ENCODE results near the gene PDLIM4. TPM values are rescaled to one million over a fixed set of nuclear protein-coding genes. Genes with fewer than 3 reads are reported as not detected.

Gene PDLIM4
- total RNA-seq, result 20.6 TPM

- no peak for DNase-seq
These were observed at the start of gene PDLIM4 for GRCh38 chr5:132257131-132258101. Gene PDLIM4, plus strand, starts transcription at chr5:132257696. Its CDS starts 39 bp downstream, at chr5:132257735.

GRCh38 chr5:132207778-132208177 is 49.7 kb upstream of the PDLIM4 start:
- DNase-seq, result no peak

GRCh38 chr5:132209131-132209530 is 48.4 kb upstream of the PDLIM4 start:
- DNase-seq, result no peak

- no peak for DNase-seq
These were observed 47.5 kb upstream of the PDLIM4 start for GRCh38 chr5:132209901-132210545.

- DNase-seq, result no peak
These were observed 46.6 kb upstream of the PDLIM4 start for GRCh38 chr5:132210944-132211343.

- DNase-seq, result no peak
These were observed 45.7 kb upstream of the PDLIM4 start for GRCh38 chr5:132211787-132212186.

- DNase-seq, result no peak
These were observed 43.8 kb upstream of the PDLIM4 start for GRCh38 chr5:132213666-132214065.

GRCh38 chr5:132214491-132214890 is 43.0 kb upstream of the PDLIM4 start:
- no peak for DNase-seq

- peak; percentile 74 for DNase-seq
These were observed 42.2 kb upstream of the PDLIM4 start for GRCh38 chr5:132215329-132215728.

GRCh38 chr5:132218321-132218720 is 39.2 kb upstream of the PDLIM4 start:
- DNase-seq, result no peak

GRCh38 chr5:132219289-132219970 is 38.1 kb upstream of the PDLIM4 start:
- no peak for DNase-seq

GRCh38 chr5:132219981-132220380 is 37.5 kb upstream of the PDLIM4 start:
- DNase-seq, result no peak

GRCh38 chr5:132220491-132220890 is 37.0 kb upstream of the PDLIM4 start:
- no peak for DNase-seq

GRCh38 chr5:132221781-132222648 is 35.5 kb upstream of the PDLIM4 start:
- DNase-seq, result peak; percentile 92

- no peak for DNase-seq
These were observed 34.9 kb upstream of the PDLIM4 start for GRCh38 chr5:132222649-132223038.

GRCh38 chr5:132223861-132224260 is 33.6 kb upstream of the PDLIM4 start:
- DNase-seq, result no peak

- peak; percentile 56 for DNase-seq
These were observed 32.8 kb upstream of the PDLIM4 start for GRCh38 chr5:132224716-132225115.

GRCh38 chr5:132225165-132226032 is 32.1 kb upstream of the PDLIM4 start:
- DNase-seq, result peak; percentile 90

- DNase-seq, result no peak
These were observed 30.8 kb upstream of the PDLIM4 start for GRCh38 chr5:132226516-132227234.

GRCh38 chr5:132227235-132227484 is 30.3 kb upstream of the PDLIM4 start:
- no peak for DNase-seq

Measured in skin of body (tissue), 2 donors.